OCI-LY7 (cell line): Measurements from ENCODE around the gene FAP. TPM values are rescaled to one million over a fixed set of nuclear protein-coding genes. Genes with fewer than 3 reads are reported as not detected.

ENCODE experiments used
- BruUV-seq: library from RNA; stranded (reverse); fragments of 400-500 nt; replicated peaks from 2 replicates; lab custom pipeline; 2021; lab: Mats Ljungman, UMichigan
- CTCF ChIA-PET: fragments of 300-600 bp; sonication (Branson Sonifier 250); formaldehyde crosslinking; loops from one replicate; lab custom pipeline; 2022; ENCODE audit warnings: antibody characterized with exemption; ENCODE audit not compliant: unreplicated experiment; lab: Charles Lee
- POLR2A ChIA-PET: fragments of 300-600 bp; sonication (Branson Sonifier 250); formaldehyde crosslinking; loops from one replicate; lab custom pipeline; 2022; ENCODE audit warnings: antibody characterized with exemption; lab: Charles Lee
- DNase-seq: peaks from one replicate; pipeline ENCODE4 v3.0.0-alpha.2; 2015; ENCODE audit warnings: low spot score
- H2AFZ ChIP-seq: fragments of 200-600 bp; sonication (generic), shearing (Covaris generic); 2 replicates; pipeline ENCODE4 v1.6.1; 2014; ENCODE audit warnings: mild to moderate bottlenecking, antibody characterized with exemption, low read length, moderate library complexity
- H3K27ac ChIP-seq: fragments of 200-600 bp; sonication (generic); 2 replicates; pipeline ENCODE4 v1.5.1; 2014; ENCODE audit warnings: mixed run types, low read depth, mild to moderate bottlenecking, moderate library complexity, low read length, inconsistent platforms; ENCODE audit not compliant: poor library complexity, severe bottlenecking
- H3K36me3 ChIP-seq: fragments of 200-600 bp; sonication (generic); 2 replicates; pipeline ENCODE4 v1.6.1; 2014; ENCODE audit warnings: mild to moderate bottlenecking, antibody characterized with exemption, low read length, moderate library complexity, mixed read lengths; ENCODE audit not compliant: insufficient read depth
- H3K4me1 ChIP-seq: fragments of 200-600 bp; sonication (generic); 2 replicates; pipeline ENCODE4 v1.5.1; 2014; ENCODE audit warnings: mild to moderate bottlenecking, low read length; ENCODE audit not compliant: insufficient read depth, poor library complexity, severe bottlenecking
- H3K4me2 ChIP-seq: fragments of 200-600 bp; sonication (generic); 2 replicates; pipeline ENCODE4 v1.6.1; 2014; ENCODE audit warnings: mild to moderate bottlenecking, low read length
- H3K4me3 ChIP-seq: fragments of 200-600 bp; sonication (generic); 2 replicates; pipeline ENCODE4 v1.5.1; 2014; ENCODE audit warnings: mild to moderate bottlenecking, low read depth, low read length; ENCODE audit not compliant: poor library complexity, severe bottlenecking
- H3K79me2 ChIP-seq: fragments of 200-600 bp; sonication (generic); 2 replicates; pipeline ENCODE4 v1.6.1; 2016; ENCODE audit warnings: low read depth, mild to moderate bottlenecking, low read length, moderate library complexity, mixed read lengths; ENCODE audit not compliant: insufficient read depth
- H3K9me2 ChIP-seq: fragments of 200-600 bp; sonication (generic); 2 replicates; pipeline ENCODE4 v1.6.1; 2016; ENCODE audit warnings: mild to moderate bottlenecking, low read length, mixed read lengths; ENCODE audit not compliant: insufficient read depth
- H3K9me3 ChIP-seq: fragments of 200-600 bp; sonication (generic); 2 replicates; pipeline ENCODE4 v1.6.1; 2014; ENCODE audit warnings: mild to moderate bottlenecking, mixed run types, low read length, mixed read lengths
- H4K20me1 ChIP-seq: fragments of 200-600 bp; sonication (generic); 2 replicates; pipeline ENCODE4 v1.6.1; 2014; ENCODE audit warnings: mild to moderate bottlenecking, antibody characterized with exemption, low read length, moderate library complexity, mixed read lengths; ENCODE audit not compliant: insufficient read depth
- EZH2phosphoT487 ChIP-seq: fragments of 200-600 bp; sonication (generic); IDR thresholded peaks from 2 replicates; pipeline ENCODE4 v1.6.1; 2018; ENCODE audit warnings: low read depth, borderline replicate concordance, mild to moderate bottlenecking, mixed run types, antibody characterized with exemption, low read length, moderate library complexity, mixed read lengths
- intact Hi-C: fragments of 100-400 bp; cut with micrococcal nuclease; formaldehyde crosslinking; loops from one replicate; pipeline ENCODE4 v1.10.0; 2022; ENCODE audit not compliant: unreplicated experiment
- total RNA-seq, 2 experiments: library from RNA; depleted of rRNA in 1 of 2; stranded (reverse); fragments of >200 nt in 1 of 2; shearing (Covaris generic) in 1 of 2; gene quantifications; 2 replicates each; pipeline ENCODE4 v1.2.3, GENCODE V29; 2014 to 2022
- TF ChIP-seq, protein P1 (sequence below): fragments of 200-600 bp; sonication (generic); conservative IDR thresholded peaks from 2 replicates; pipeline ENCODE4 v1.5.1; 2014; ENCODE audit warnings: mild to moderate bottlenecking, antibody characterized with exemption, low read length, moderate library complexity, mixed read lengths

Gene FAP
- total RNA-seq, 2 experiments from 2014 or later = not detected

DNA sequence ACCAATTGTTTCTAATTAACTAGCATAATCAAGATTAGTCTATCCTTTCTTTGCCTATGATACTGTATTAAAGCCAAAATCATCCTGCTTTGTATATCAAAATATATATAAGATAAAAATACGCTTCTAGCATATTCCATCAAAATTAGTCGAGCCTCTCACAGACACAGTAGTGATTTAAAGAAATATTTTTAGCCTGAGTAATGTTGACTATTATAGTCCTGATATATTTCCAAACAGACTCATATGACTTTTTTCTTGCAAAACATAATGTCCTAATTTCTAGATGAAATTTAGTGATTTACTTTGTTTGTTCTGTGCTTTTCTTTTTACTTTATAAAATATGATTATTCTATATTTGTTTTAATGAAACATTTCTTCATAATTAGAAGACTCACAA is 30.9 kb downstream of the FAP start:
- CTCF ChIA-PET = no interaction called here
- no peaks in the 10 kb centered on the region for H3K9me3 ChIP-seq
- H3K79me2 ChIP-seq = no peaks in the 10 kb centered on the region
- no peaks in the 10 kb centered on the region for H3K4me1 ChIP-seq
- no peaks in the 10 kb centered on the region for H4K20me1 ChIP-seq
- TF ChIP-seq EZH2phosphoT487 = no peak
- TF ChIP-seq, protein P1, sequence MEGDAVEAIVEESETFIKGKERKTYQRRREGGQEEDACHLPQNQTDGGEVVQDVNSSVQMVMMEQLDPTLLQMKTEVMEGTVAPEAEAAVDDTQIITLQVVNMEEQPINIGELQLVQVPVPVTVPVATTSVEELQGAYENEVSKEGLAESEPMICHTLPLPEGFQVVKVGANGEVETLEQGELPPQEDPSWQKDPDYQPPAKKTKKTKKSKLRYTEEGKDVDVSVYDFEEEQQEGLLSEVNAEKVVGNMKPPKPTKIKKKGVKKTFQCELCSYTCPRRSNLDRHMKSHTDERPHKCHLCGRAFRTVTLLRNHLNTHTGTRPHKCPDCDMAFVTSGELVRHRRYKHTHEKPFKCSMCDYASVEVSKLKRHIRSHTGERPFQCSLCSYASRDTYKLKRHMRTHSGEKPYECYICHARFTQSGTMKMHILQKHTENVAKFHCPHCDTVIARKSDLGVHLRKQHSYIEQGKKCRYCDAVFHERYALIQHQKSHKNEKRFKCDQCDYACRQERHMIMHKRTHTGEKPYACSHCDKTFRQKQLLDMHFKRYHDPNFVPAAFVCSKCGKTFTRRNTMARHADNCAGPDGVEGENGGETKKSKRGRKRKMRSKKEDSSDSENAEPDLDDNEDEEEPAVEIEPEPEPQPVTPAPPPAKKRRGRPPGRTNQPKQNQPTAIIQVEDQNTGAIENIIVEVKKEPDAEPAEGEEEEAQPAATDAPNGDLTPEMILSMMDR = no peak
- no peak overlapping the region for H3K4me3 ChIP-seq
- no peak overlapping the region for H3K4me2 ChIP-seq
- no peak overlapping the region for H3K27ac ChIP-seq
- DNase-seq = no peak
- H3K36me3 ChIP-seq = no peaks in the 10 kb centered on the region
- no TSS peak for BruUV-seq
- POLR2A ChIA-PET = interaction anchor here (0.6 kb wide), 2 partner anchors 647 to 873 kb away, joined by 3 to 4 read pairs; no protein-coding TSS in a partner anchor
- H2AFZ ChIP-seq = no peak overlapping the region
- intact Hi-C loops = no loop called here
- H3K9me2 ChIP-seq = no peaks in the 10 kb centered on the region

DNA sequence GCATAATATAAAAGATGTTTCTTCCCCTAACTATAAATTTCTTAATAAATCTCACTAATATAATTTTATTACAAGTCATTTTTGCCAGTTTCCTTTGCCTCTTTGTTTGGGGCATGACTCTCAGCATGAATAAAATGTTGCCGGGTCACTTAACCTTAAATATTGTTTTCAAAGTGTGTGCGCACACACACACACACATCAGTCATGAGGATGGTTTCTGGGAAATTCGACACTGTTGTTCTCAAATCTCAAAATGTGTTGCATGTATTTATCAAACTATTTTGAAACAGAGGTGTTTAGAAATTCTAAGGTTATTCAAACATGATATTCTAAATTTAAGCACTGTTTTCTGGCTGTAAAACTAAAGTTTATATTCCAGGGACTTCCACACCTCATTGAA is 31.5 kb downstream of the FAP start:
- no peak for DNase-seq
- H3K4me1 ChIP-seq = no peaks in the 10 kb centered on the region
- intact Hi-C loops = no loop called here
- no peak overlapping the region for H3K4me3 ChIP-seq
- H3K9me3 ChIP-seq = no peaks in the 10 kb centered on the region
- CTCF ChIA-PET = no interaction called here
- BruUV-seq = no TSS peak
- no peak overlapping the region for H2AFZ ChIP-seq
- H3K9me2 ChIP-seq = no peaks in the 10 kb centered on the region
- H4K20me1 ChIP-seq = no peaks in the 10 kb centered on the region
- TF ChIP-seq, protein P1 = no peak
- no peak for TF ChIP-seq EZH2phosphoT487
- no peak overlapping the region for H3K27ac ChIP-seq
- POLR2A ChIA-PET = no interaction called here
- H3K4me2 ChIP-seq = no peak overlapping the region
- no peaks in the 10 kb centered on the region for H3K36me3 ChIP-seq
- no peaks in the 10 kb centered on the region for H3K79me2 ChIP-seq

DNA sequence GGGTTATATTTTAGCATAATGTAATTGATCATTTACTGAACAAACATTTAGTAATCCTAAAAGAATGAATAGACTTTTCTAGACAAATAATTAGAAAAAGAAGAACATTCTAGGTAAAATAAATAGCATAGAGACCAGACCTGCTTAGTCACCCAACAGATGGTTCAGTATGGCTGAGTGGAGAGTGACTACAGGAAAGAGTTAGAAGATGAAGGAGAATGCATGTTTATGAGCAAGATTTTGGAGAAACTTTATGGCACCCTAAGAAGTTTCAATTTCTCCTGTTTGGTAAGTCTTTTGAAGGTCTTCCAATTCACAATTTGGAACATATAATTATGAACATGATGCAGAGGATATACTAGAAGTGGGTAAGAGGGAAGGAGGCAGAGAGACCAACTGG is 32.9 kb downstream of the FAP start:
- Histone ChIP-seq H3K9me2 (no peaks in the 10 kb centered on the region), H3K36me3 (no peaks in the 10 kb centered on the region), H3K4me3 (no peak overlapping the region), H3K27ac (no peak overlapping the region), H3K9me3 (no peaks in the 10 kb centered on the region), H2AFZ (no peak overlapping the region), H3K4me1 (no peaks in the 10 kb centered on the region), H3K79me2 (no peaks in the 10 kb centered on the region), H3K4me2 (no peak overlapping the region), H4K20me1 (no peaks in the 10 kb centered on the region)
- BruUV-seq = no TSS peak
- intact Hi-C loops = no loop called here
- ChIA-PET POLR2A (no interaction called here), CTCF (no interaction called here)
- no peak for TF ChIP-seq EZH2phosphoT487
- TF ChIP-seq, protein P1 = no peak
- no peak for DNase-seq
